A549 (cell line): ENCODE results near the gene TMEM167B.

Source experiments
- FOXS1 ChIP-seq: fragments of 250-450 bp; sonication (Bioruptor Pico); IDR thresholded peaks from 2 replicates; pipeline ENCODE4 v1.5.0; 2020; ENCODE audit warnings: mild to moderate bottlenecking, moderate library complexity
- KDM5A ChIP-seq: fragments of 200-600 bp; sonication (generic); IDR thresholded peaks from 2 replicates; pipeline ENCODE4 v1.6.1; 2016; ENCODE audit warnings: antibody characterized with exemption, mild to moderate bottlenecking
- MYC ChIP-seq: IDR thresholded peaks from 2 replicates; pipeline ENCODE4 v1.6.1; 2012; ENCODE audit warnings: mild to moderate bottlenecking, inconsistent platforms, low read length, improper control_type of control experiment, borderline replicate concordance
- POLR2A ChIP-seq: IDR thresholded peaks from 2 replicates; pipeline ENCODE4 v1.6.1; 2012; ENCODE audit warnings: mild to moderate bottlenecking, low read length
- RCOR1 ChIP-seq: fragments of 150-350 bp; IDR thresholded peaks from 2 replicates; pipeline ENCODE4 v1.6.1; 2014; ENCODE audit warnings: antibody characterized with exemption, low read length, low read depth
- ZSCAN20 ChIP-seq: fragments of 250-450 bp; sonication (Bioruptor Pico); IDR thresholded peaks from 2 replicates; pipeline ENCODE4 v1.8.0; 2022; ENCODE audit warnings: mild to moderate bottlenecking, moderate library complexity
- TF ChIP-seq, protein P1 (sequence below): fragments of 450-650 bp; IDR thresholded peaks from 2 replicates; pipeline ENCODE4 v1.6.1; 2014; ENCODE audit warnings: antibody characterized with exemption
- TF ChIP-seq, protein P2 (sequence below): fragments of >200 bp; sonication (Bioruptor Twin); formaldehyde crosslinking; IDR thresholded peaks from 3 replicates; pipeline ENCODE4 v1.5.1; 2016

DNA sequence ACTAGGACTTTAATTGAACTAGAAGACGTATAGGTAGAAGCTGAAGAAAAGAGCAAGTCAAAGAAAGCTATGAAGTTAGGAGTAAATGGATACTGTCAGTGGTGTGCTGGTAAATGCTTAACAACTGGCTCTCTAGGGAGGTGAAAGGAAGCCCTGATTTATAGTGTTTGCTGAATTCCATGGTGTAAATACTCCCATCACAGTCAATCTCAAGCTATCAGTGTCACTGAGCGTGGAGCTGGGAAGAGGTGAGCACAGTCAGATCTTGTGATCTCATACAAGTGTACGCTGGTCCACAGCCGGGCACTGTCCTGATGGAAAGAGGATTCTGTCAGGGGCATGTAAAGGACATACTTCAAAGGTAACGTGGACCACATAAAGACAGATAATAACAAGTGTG lies 51.7 kb downstream of the TMEM167B start:
- no peak for TF ChIP-seq KDM5A
- TF ChIP-seq ZSCAN20 (CRISPR knock-in tag) = no peak
- TF ChIP-seq, protein P1, sequence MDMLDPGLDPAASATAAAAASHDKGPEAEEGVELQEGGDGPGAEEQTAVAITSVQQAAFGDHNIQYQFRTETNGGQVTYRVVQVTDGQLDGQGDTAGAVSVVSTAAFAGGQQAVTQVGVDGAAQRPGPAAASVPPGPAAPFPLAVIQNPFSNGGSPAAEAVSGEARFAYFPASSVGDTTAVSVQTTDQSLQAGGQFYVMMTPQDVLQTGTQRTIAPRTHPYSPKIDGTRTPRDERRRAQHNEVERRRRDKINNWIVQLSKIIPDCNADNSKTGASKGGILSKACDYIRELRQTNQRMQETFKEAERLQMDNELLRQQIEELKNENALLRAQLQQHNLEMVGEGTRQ = no peak
- TF ChIP-seq, protein P2, sequence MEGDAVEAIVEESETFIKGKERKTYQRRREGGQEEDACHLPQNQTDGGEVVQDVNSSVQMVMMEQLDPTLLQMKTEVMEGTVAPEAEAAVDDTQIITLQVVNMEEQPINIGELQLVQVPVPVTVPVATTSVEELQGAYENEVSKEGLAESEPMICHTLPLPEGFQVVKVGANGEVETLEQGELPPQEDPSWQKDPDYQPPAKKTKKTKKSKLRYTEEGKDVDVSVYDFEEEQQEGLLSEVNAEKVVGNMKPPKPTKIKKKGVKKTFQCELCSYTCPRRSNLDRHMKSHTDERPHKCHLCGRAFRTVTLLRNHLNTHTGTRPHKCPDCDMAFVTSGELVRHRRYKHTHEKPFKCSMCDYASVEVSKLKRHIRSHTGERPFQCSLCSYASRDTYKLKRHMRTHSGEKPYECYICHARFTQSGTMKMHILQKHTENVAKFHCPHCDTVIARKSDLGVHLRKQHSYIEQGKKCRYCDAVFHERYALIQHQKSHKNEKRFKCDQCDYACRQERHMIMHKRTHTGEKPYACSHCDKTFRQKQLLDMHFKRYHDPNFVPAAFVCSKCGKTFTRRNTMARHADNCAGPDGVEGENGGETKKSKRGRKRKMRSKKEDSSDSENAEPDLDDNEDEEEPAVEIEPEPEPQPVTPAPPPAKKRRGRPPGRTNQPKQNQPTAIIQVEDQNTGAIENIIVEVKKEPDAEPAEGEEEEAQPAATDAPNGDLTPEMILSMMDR = no peak
- TF ChIP-seq FOXS1 (CRISPR knock-in tag) = no peak
- TF ChIP-seq MYC = no peak
- no peak for TF ChIP-seq POLR2A
- TF ChIP-seq RCOR1 = no peak
